ENCODE data around the gene CSF3R. TPM values are rescaled to one million over a fixed set of nuclear protein-coding genes. Genes with fewer than 3 reads are reported as not detected.
A peak's percentile ranks its signal among the peaks of the same experiment; 100 is the strongest.

Gene CSF3R
- total RNA-seq, 1 donor from 2014 or later = 2.5 TPM

GRCh38 chr1:36516372-36517010, 33.8 kb upstream of the CSF3R start:
- peak in 1 of 2 experiments; percentile 65 for DNase-seq (ENCODE audit: low spot score in 2 of 2, unreplicated experiment in 2 of 2)
- TF ChIP-seq CTCF (IDR thresholded peaks at IDR 0.05; ENCODE audit: unreplicated experiment) = peak; percentile 81
- Mint-ChIP-seq H3K36me3 (no peaks in the 10 kb centered on the region), H3K27me3 (ENCODE audit: low read depth) (peaks cover 8% of the 10 kb centered on the region), H3K4me1 (peaks cover 17% of the 10 kb centered on the region), H3K4me3 (no peak overlapping the region), H3K27ac (no peak overlapping the region), H3K9me3 (no peaks in the 10 kb centered on the region)

- Mint-ChIP-seq H3K27me3 (ENCODE audit: low read depth) (peaks cover 8% of the 10 kb centered on the region), H3K9me3 (no peaks in the 10 kb centered on the region), H3K4me3 (no peak overlapping the region), H3K27ac (no peak overlapping the region), H3K36me3 (no peaks in the 10 kb centered on the region), H3K4me1 (peaks cover 17% of the 10 kb centered on the region)
- TF ChIP-seq CTCF (IDR thresholded peaks at IDR 0.05; ENCODE audit: unreplicated experiment) = no peak
- DNase-seq (ENCODE audit: low spot score in 2 of 2, unreplicated experiment in 2 of 2) = no peak
Observed at GRCh38 chr1:36515315-36516138, 32.8 kb upstream of the CSF3R start.

GRCh38 chr1:36514501-36514900, 31.8 kb upstream of the CSF3R start:
- Mint-ChIP-seq H3K27me3 (ENCODE audit: low read depth) (peaks cover 11% of the 10 kb centered on the region), H3K4me3 (no peak overlapping the region), H3K9me3 (no peaks in the 10 kb centered on the region), H3K36me3 (no peaks in the 10 kb centered on the region), H3K27ac (no peak overlapping the region), H3K4me1 (peaks cover 17% of the 10 kb centered on the region)
- no peak for TF ChIP-seq CTCF (IDR thresholded peaks at IDR 0.05; ENCODE audit: unreplicated experiment)
- no peak for DNase-seq (ENCODE audit: low spot score in 2 of 2, unreplicated experiment in 2 of 2)

GRCh38 chr1:36513676-36514473, 31.2 kb upstream of the CSF3R start:
- no peak for TF ChIP-seq CTCF (IDR thresholded peaks at IDR 0.05; ENCODE audit: unreplicated experiment)
- Mint-ChIP-seq H3K27me3 (ENCODE audit: low read depth) (peaks cover 13% of the 10 kb centered on the region), H3K4me3 (no peak overlapping the region), H3K27ac (no peak overlapping the region), H3K36me3 (no peaks in the 10 kb centered on the region), H3K9me3 (no peaks in the 10 kb centered on the region), H3K4me1 (peaks cover 14% of the 10 kb centered on the region)
- no peak for DNase-seq (ENCODE audit: low spot score in 2 of 2, unreplicated experiment in 2 of 2)

- Mint-ChIP-seq H3K4me1 (peaks cover 6% of the 10 kb centered on the region), H3K9me3 (no peaks in the 10 kb centered on the region), H3K27ac (no peak overlapping the region), H3K4me3 (no peak overlapping the region), H3K27me3 (ENCODE audit: low read depth) (peaks cover 15% of the 10 kb centered on the region), H3K36me3 (no peaks in the 10 kb centered on the region)
- no peak for DNase-seq (ENCODE audit: low spot score in 2 of 2, unreplicated experiment in 2 of 2)
- no peak for TF ChIP-seq CTCF (IDR thresholded peaks at IDR 0.05; ENCODE audit: unreplicated experiment)
Observed at GRCh38 chr1:36512842-36513241, 30.1 kb upstream of the CSF3R start.
